Measurements from ENCODE around the gene FMNL2. TPM values are rescaled to one million over a fixed set of nuclear protein-coding genes. Genes with fewer than 3 reads are reported as not detected.

Gene FMNL2
- total RNA-seq, 1 experiment from 2014 or later: 28.1 TPM

GRCh38 chr2:152470861-152471854 lies 136.2 kb downstream of the FMNL2 start:
- BruUV-seq (replicated peaks): no TSS peak
- ChIA-PET RAD21 (ENCODE audit: low non-redundant PET in 1 of 2, low total read pairs in 2 of 2, uncharacterized antibody in 2 of 2, unreplicated experiment in 2 of 2) (no interaction called here), CTCF (no interaction called here), POLR2A (no interaction called here)
- DNase-seq (ENCODE audit: low read depth, low spot score) (no peak), ATAC-seq (no peak)
- intact Hi-C loops (cut with micrococcal nuclease): no loop called here
- Histone ChIP-seq H3K79me2 (ENCODE audit: insufficient read depth, low read length) (peaks cover 10% of the 10 kb centered on the region; the same call in 1 of the 2 replicates), H3K4me1 (ENCODE audit: control insufficient read depth in 1 of 2, insufficient read depth in 2 of 2, low read length in 2 of 2) (peaks cover 0 to 7% of the 10 kb centered on the region in 2 experiments; a peak in 1 of 4 replicates), H3K27me3 (ENCODE audit: insufficient read depth, low read length) (no peaks in the 10 kb centered on the region), H3K4me2 (ENCODE audit: low read length) (no peak overlapping the region), H3K9ac (ENCODE audit: low read length) (no peak overlapping the region), H2AFZ (ENCODE audit: low read depth, low read length, poor library complexity, severe bottlenecking) (no peak overlapping the region), H4K20me1 (ENCODE audit: insufficient read depth) (no peaks in the 10 kb centered on the region), H3K9me3 (ENCODE audit: control insufficient read depth in 1 of 2, insufficient read depth in 1 of 2, low read depth in 1 of 2, low read length in 2 of 2) (no peaks in the 10 kb centered on the region), H3K9me2 (ENCODE audit: insufficient read depth) (no peaks in the 10 kb centered on the region), H3K4me3 (replicated peaks in 1 of 2; ENCODE audit: low read depth in 1 of 2, low read length in 2 of 2) (no peak overlapping the region), H3K27ac (ENCODE audit: low read depth, low read length) (no peak overlapping the region), H3K36me3 (ENCODE audit: control insufficient read depth in 1 of 2, insufficient read depth in 2 of 2, low read length in 2 of 2) (no peaks in the 10 kb centered on the region)
- TF ChIP-seq ELF1 (IDR thresholded peaks at IDR 0.05; ENCODE audit: borderline replicate concordance, low read depth) (no peak), EZH2 (IDR thresholded peaks at IDR 0.05) (no peak), JUND (IDR thresholded peaks at IDR 0.05) (no peak), SRF (IDR thresholded peaks at IDR 0.05; ENCODE audit: low read depth) (no peak), POLR2A (IDR thresholded peaks at IDR 0.05; ENCODE audit: borderline replicate concordance, extremely low read depth, insufficient read depth, insufficient read length) (no peak)

- intact Hi-C loops (cut with micrococcal nuclease): no loop called here
- H3K27ac ChIP-seq (ENCODE audit: low read depth, low read length): no peak overlapping the region
- H3K36me3 ChIP-seq (ENCODE audit: control insufficient read depth in 1 of 2, insufficient read depth in 2 of 2, low read length in 2 of 2): no peaks in the 10 kb centered on the region
- H2AFZ ChIP-seq (ENCODE audit: low read depth, low read length, poor library complexity, severe bottlenecking): no peak overlapping the region
- no peak overlapping the region for H3K9ac ChIP-seq (ENCODE audit: low read length)
- DNase-seq (ENCODE audit: low read depth, low spot score) (no peak), ATAC-seq (no peak)
- no peaks in the 10 kb centered on the region for H3K9me2 ChIP-seq (ENCODE audit: insufficient read depth)
- H3K4me3 ChIP-seq (replicated peaks in 1 of 2; ENCODE audit: low read depth in 1 of 2, low read length in 2 of 2): no peak overlapping the region
- H3K4me2 ChIP-seq (ENCODE audit: low read length): no peak overlapping the region
- ChIA-PET RAD21 (ENCODE audit: low non-redundant PET in 1 of 2, low total read pairs in 2 of 2, uncharacterized antibody in 2 of 2, unreplicated experiment in 2 of 2) (no interaction called here), POLR2A (no interaction called here), CTCF (no interaction called here)
- peaks cover 0 to 6% of the 10 kb centered on the region in 2 experiments; a peak in 1 of 4 replicates for H3K4me1 ChIP-seq (ENCODE audit: control insufficient read depth in 1 of 2, insufficient read depth in 2 of 2, low read length in 2 of 2)
- H3K79me2 ChIP-seq (ENCODE audit: insufficient read depth, low read length): peaks cover 7% of the 10 kb centered on the region; the same call in 1 of the 2 replicates
- no peaks in the 10 kb centered on the region for H4K20me1 ChIP-seq (ENCODE audit: insufficient read depth)
- no TSS peak for BruUV-seq (replicated peaks)
- no peaks in the 10 kb centered on the region for H3K27me3 ChIP-seq (ENCODE audit: insufficient read depth, low read length)
- TF ChIP-seq JUND (IDR thresholded peaks at IDR 0.05): no peak
- TF ChIP-seq, protein P1, sequence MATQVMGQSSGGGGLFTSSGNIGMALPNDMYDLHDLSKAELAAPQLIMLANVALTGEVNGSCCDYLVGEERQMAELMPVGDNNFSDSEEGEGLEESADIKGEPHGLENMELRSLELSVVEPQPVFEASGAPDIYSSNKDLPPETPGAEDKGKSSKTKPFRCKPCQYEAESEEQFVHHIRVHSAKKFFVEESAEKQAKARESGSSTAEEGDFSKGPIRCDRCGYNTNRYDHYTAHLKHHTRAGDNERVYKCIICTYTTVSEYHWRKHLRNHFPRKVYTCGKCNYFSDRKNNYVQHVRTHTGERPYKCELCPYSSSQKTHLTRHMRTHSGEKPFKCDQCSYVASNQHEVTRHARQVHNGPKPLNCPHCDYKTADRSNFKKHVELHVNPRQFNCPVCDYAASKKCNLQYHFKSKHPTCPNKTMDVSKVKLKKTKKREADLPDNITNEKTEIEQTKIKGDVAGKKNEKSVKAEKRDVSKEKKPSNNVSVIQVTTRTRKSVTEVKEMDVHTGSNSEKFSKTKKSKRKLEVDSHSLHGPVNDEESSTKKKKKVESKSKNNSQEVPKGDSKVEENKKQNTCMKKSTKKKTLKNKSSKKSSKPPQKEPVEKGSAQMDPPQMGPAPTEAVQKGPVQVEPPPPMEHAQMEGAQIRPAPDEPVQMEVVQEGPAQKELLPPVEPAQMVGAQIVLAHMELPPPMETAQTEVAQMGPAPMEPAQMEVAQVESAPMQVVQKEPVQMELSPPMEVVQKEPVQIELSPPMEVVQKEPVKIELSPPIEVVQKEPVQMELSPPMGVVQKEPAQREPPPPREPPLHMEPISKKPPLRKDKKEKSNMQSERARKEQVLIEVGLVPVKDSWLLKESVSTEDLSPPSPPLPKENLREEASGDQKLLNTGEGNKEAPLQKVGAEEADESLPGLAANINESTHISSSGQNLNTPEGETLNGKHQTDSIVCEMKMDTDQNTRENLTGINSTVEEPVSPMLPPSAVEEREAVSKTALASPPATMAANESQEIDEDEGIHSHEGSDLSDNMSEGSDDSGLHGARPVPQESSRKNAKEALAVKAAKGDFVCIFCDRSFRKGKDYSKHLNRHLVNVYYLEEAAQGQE (IDR thresholded peaks at IDR 0.05; ENCODE audit: low read depth): no peak
- no peak for TF ChIP-seq CEBPB (IDR thresholded peaks at IDR 0.05; ENCODE audit: low read depth)
- TF ChIP-seq YY1 (IDR thresholded peaks at IDR 0.05; ENCODE audit: extremely low read depth, insufficient replicate concordance, low read depth, low read length): no peak
- TF ChIP-seq RAD21 (IDR thresholded peaks at IDR 0.05; ENCODE audit: low read depth): no peak
- no peak for TF ChIP-seq ELF1 (IDR thresholded peaks at IDR 0.05; ENCODE audit: borderline replicate concordance, low read depth)
- H3K9me3 ChIP-seq (ENCODE audit: control insufficient read depth in 1 of 2, insufficient read depth in 1 of 2, low read depth in 1 of 2, low read length in 2 of 2): no peaks in the 10 kb centered on the region
These were observed 137.5 kb downstream of the FMNL2 start for GRCh38 chr2:152472481-152472887.

Measured in HCT116 (cell line).